Suprapubic skin (tissue), 3 donors: ENCODE data around the gene ZNF155.

Source experiments
- EP300 ChIP-seq: sonication (generic); formaldehyde crosslinking; IDR thresholded peaks from one replicate; pipeline ENCODE4 v1.6.1; 2017; ENCODE audit warnings: antibody characterized with exemption
- POLR2A ChIP-seq, 2 donors: fragments of 450-650 bp; IDR thresholded peaks; one replicate each; pipeline ENCODE4 v1.6.1; 2017; ENCODE audit warnings: antibody characterized with exemption in 2 of 2, mild to moderate bottlenecking in 2 of 2, moderate library complexity in 2 of 2
- TF ChIP-seq, protein P1 (sequence below), 2 donors: fragments of 200-600 bp in 1 of 2; fragments of 450-650 bp in 1 of 2; sonication (generic) in 1 of 2; IDR thresholded peaks; one replicate each; pipeline ENCODE4 v1.5.1; 2016 to 2019; ENCODE audit warnings: antibody characterized with exemption in 2 of 2, mild to moderate bottlenecking in 1 of 2, moderate library complexity in 1 of 2

DNA sequence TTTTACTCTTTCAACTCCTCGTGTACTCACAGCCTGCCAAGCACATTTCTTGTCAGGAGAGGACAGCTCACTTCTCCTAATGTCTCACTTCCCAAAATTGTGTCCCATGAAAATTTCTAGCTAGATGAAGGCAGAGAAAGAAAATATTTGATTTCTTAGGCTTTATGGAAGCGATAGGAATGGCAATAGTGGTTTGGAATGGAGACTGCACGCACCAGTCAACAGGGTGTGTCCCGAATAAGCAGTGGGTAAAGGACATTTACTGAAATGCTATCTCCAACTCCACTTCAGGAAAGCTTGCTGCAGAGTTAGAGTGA is 40.9 kb downstream of the ZNF155 start:
- TF ChIP-seq, protein P1, sequence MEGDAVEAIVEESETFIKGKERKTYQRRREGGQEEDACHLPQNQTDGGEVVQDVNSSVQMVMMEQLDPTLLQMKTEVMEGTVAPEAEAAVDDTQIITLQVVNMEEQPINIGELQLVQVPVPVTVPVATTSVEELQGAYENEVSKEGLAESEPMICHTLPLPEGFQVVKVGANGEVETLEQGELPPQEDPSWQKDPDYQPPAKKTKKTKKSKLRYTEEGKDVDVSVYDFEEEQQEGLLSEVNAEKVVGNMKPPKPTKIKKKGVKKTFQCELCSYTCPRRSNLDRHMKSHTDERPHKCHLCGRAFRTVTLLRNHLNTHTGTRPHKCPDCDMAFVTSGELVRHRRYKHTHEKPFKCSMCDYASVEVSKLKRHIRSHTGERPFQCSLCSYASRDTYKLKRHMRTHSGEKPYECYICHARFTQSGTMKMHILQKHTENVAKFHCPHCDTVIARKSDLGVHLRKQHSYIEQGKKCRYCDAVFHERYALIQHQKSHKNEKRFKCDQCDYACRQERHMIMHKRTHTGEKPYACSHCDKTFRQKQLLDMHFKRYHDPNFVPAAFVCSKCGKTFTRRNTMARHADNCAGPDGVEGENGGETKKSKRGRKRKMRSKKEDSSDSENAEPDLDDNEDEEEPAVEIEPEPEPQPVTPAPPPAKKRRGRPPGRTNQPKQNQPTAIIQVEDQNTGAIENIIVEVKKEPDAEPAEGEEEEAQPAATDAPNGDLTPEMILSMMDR (IDR thresholded peaks at IDR 0.05) = no peak
- TF ChIP-seq POLR2A (IDR thresholded peaks at IDR 0.05) (no peak), EP300 (no peak)
